HepG2 (cell line): ENCODE results near the gene MESD.

Experiments
- KDM1A ChIP-seq: IDR thresholded peaks from 2 replicates; pipeline ENCODE4 v1.6.1; 2016; ENCODE audit warnings: missing compliant biosample characterization
- KDM5B ChIP-seq: sonication (generic); formaldehyde crosslinking; IDR thresholded peaks from 2 replicates; pipeline ENCODE4 v1.4.0; 2020; ENCODE audit warnings: missing genetic modification reagents, mild to moderate bottlenecking, borderline replicate concordance
- POLR2A ChIP-seq, 2 experiments: IDR thresholded peaks; 2 replicates each; pipeline ENCODE4 v1.6.1; 2011; ENCODE audit warnings: low read depth in 2 of 2, low read length in 2 of 2, mild to moderate bottlenecking in 1 of 2, moderate library complexity in 1 of 2; ENCODE audit not compliant: insufficient read depth in 1 of 2
- USF2 ChIP-seq, 2 experiments: sonication (generic) in 1 of 2; formaldehyde crosslinking in 1 of 2; IDR thresholded peaks; 2 replicates each; pipeline versions ENCODE4 v1.5.1 to v1.6.1; 2011 to 2020; ENCODE audit warnings: borderline replicate concordance in 1 of 2, low read depth in 1 of 2, low read length in 1 of 2, mild to moderate bottlenecking in 1 of 2, missing genetic modification reagents in 1 of 2, moderate library complexity in 1 of 2
- ZBTB7A ChIP-seq: sonication (generic); formaldehyde crosslinking; IDR thresholded peaks from 2 replicates; pipeline ENCODE4 v1.8.0; 2022; ENCODE audit warnings: mild to moderate bottlenecking, missing genetic modification reagents
- ZNF274 ChIP-seq: sonication (generic); formaldehyde crosslinking; IDR thresholded peaks from 2 replicates; pipeline ENCODE4 v1.5.1; 2020; ENCODE audit warnings: mild to moderate bottlenecking, missing genetic modification reagents
- ZNF790 ChIP-seq: sonication (generic); formaldehyde crosslinking; IDR thresholded peaks from 2 replicates; pipeline ENCODE4 v1.8.0; 2022; ENCODE audit warnings: missing genetic modification reagents, mild to moderate bottlenecking, borderline replicate concordance

- no peak for TF ChIP-seq KDM1A
- TF ChIP-seq POLR2A (IDR thresholded peaks at IDR 0.05; ENCODE audit: insufficient read depth in 1 of 2, low read depth in 2 of 2, low read length in 2 of 2): no peak
- no peak for TF ChIP-seq USF2 (IDR thresholded peaks at IDR 0.05; ENCODE audit: low read depth, low read length)
- TF ChIP-seq USF2 (CRISPR knock-in tag; IDR thresholded peaks at IDR 0.05; ENCODE audit: borderline replicate concordance): no peak
- no peak for TF ChIP-seq KDM5B
- TF ChIP-seq ZNF274: no peak
- no peak for TF ChIP-seq ZBTB7A (CRISPR knock-in tag)
- no peak for TF ChIP-seq ZNF790 (CRISPR knock-in tag)
Observed at GRCh38 chr15:81032818-81033217, 43.2 kb upstream of the MESD start.
